ENCODE data around the gene DUXB.

The DUXB gene

DNA sequence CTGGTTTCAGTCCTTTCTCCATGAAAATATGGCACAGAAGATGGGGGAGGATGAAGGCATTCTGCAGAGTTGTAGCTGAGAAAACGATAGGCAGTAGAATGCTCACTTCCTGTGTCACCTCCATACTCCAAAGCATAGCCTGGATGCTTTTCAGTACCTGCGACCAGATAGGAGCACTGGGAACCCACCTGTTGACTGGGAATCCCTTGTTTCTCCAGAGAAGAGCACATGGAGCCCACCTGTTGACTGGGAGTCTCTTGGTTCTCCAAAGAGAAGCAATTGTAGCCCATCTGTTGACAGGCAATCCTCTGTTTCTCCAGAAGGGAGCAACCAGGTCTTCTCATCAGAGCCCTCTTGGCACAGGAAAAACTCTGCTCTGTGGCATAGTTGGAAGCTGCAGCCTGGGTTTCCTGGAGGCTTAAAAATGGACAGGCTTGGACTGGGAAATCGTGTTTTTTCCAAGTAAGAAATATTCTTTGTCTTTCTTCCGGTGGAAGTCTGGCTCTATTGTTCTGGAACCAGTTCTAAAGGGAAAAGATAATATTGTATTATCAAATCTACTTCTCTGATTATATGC lies 40.4 kb downstream of the DUXB start:
- DNase-seq (ENCODE audit: low read depth) = no peak

DNA sequence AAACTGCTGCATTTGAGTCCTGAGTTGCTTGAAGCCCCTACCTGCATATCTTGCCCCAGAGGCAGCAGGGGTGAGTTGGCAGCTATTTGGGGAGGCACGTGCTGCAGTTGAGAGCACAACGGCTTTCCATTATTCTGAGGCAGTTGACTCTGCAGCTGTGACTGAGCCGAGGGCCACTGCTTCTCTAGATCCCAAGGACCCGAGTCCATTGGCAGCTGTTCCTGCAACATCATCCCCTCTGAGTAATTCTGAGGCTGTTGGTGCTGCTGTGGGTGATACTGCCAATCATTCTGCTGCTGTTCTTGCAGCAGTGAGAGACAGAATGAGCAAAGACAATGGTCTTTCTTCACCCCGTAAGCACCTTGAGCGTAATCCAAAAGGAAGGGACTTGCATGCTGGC lies 40.9 kb downstream of the DUXB start:
- DNase-seq (ENCODE audit: low read depth) = no peak

DNA sequence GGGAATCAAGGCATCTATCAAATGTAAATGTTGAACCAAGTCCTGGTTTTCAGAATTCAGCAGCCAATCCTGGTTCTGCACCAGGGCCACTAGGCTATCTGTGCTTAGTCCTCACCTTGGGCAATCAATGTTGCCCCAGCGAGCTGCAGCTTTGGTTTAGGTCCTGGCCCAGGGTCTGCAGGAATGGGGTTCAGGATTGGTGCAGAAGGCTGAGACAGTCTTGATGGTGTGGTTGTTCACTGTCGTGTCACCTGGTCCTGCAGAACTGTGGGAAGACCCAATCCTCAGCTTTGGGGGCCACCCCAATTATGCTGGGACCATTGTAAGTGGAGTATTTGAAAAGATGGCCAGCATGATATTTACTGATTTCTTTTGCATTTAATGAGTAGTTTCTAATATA lies 43.1 kb downstream of the DUXB start:
- no peak for DNase-seq (ENCODE audit: low read depth)

DNA sequence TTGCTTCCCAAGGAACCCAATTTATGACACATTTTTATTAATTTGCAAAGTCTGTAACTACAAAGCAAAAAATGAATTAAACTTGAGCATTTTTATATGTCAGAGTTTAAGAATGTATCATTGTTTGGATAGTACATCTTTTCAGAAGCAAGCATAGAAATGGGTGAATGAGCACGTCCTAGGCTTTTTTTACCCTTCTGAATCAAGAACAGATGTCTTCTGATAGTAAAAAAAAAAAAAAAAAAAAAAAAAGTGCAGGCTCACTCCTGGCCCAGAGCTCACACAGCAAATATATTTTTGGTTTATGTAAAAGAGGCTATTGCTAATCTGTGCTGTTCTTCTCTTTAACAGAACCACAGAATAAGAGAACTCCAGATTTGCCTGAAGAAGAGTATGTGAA lies 47.3 kb downstream of the DUXB start:
- DNase-seq (ENCODE audit: low read depth) = no peak

DNA sequence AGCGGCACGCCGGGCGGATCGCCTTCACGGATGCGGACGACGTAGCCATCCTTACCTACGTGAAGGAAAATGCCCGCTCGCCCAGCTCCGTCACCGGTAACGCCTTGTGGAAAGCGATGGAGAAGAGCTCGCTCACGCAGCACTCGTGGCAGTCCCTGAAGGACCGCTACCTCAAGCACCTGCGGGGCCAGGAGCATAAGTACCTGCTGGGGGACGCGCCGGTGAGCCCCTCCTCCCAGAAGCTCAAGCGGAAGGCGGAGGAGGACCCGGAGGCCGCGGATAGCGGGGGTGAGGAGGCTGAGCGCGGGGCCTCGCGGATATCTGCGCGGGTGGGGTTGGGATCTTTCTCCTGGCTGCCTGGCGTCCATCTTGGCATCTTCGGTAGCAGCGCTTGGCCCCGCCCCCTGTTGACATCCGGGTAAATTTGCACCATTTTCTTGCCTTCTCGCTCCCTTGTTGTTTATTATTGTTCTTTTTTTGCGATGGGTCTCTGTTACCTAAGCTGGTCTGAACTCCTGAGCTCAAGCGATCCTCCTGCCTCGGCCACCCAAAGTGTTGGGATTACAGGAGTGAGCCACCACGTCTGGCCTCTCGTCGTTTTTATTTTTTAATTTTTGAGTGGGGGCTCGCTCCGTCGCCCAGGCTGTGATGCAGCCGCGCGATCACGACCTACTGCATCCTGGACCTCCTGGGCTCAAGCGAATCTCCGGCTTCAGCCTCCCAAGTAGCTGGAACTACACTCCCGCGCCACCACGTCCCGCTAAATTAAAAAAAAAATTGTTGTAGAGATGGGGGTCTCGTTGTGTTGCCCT lies 52.8 kb downstream of the DUXB start:
- peak; percentile 76 for DNase-seq (ENCODE audit: low read depth)

DNA sequence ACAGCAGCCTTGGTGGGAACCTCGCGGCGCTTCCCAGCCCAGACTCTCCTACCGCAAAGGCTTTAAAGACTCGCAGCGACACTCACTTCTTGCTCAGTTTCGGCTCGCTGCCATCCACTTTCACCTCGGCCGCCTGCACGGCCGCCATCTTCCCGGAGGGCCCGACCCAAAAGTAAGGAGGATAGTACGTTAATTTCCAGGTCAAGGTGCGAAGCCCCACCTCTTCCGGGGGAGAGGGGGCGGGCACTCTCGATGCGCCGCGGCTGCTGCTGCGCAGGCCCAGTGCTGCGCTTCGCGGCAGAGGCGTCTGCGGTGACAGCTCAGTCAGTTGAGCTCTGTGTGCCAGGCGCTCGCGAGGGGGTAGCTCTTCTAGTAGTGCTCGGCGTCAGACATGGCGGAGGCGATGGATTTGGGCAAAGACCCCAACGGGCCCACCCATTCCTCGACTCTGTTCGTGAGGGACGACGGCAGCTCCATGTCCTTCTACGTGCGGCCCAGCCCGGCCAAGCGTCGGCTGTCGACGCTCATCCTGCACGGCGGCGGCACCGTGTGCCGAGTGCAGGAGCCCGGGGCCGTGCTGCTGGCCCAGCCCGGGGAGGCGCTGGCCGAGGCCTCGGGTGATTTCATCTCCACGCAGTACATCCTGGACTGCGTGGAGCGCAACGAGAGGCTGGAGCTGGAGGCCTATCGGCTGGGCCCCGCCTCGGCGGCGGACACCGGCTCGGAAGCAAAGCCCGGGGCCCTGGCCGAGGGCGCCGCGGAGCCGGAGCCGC lies 53.6 kb downstream of the DUXB start, which contains the start of the genes KARS1 and TERF2IP:
KARS1 (minus strand) TSS at position 174 of the 773 bp plus-strand sequence; CDS start at position 148, 26 bp downstream.
TERF2IP (plus strand) TSS at position 282 of the 773 bp plus-strand sequence; CDS start at position 392, 110 bp downstream.
- peak; percentile 93 for DNase-seq (ENCODE audit: low read depth)

GRCh38 chr16:75647112-75647491 lies 54.2 kb downstream of the DUXB start:
- no peak for DNase-seq (ENCODE audit: low read depth)

GRCh38 chr16:75644240-75645012 lies 56.8 kb downstream of the DUXB start:
- DNase-seq (ENCODE audit: low read depth) = no peak
